AG08395 (cell line): ENCODE data around the gene MSI2.

Experiments used
- DNase-seq: peaks from one replicate; pipeline ENCODE4 v3.0.0; 2012; ENCODE audit warnings: mixed read lengths, low spot score

The MSI2 gene

GRCh38 chr17:57541049-57541448 is 284.7 kb downstream of the MSI2 start:
- no peak for DNase-seq

GRCh38 chr17:57541472-57542394 is 285.4 kb downstream of the MSI2 start:
- peak; percentile 60 for DNase-seq

- no peak for DNase-seq
Observed at GRCh38 chr17:57542510-57542909, 286.2 kb downstream of the MSI2 start.

GRCh38 chr17:57543230-57543629 is 286.9 kb downstream of the MSI2 start:
- DNase-seq, result no peak

GRCh38 chr17:57544401-57544800 is 288.1 kb downstream of the MSI2 start:
- no peak for DNase-seq

- DNase-seq, result no peak
Observed at GRCh38 chr17:57544834-57545463, 288.6 kb downstream of the MSI2 start.

- DNase-seq, result no peak
Observed at GRCh38 chr17:57545731-57546342, 289.5 kb downstream of the MSI2 start.

- no peak for DNase-seq
Observed at GRCh38 chr17:57548421-57549410, 292.4 kb downstream of the MSI2 start.

- no peak for DNase-seq
Observed at GRCh38 chr17:57549468-57549867, 293.1 kb downstream of the MSI2 start.

- DNase-seq, result no peak
Observed at GRCh38 chr17:57550016-57550415, 293.7 kb downstream of the MSI2 start.

GRCh38 chr17:57550668-57551315 is 294.5 kb downstream of the MSI2 start:
- no peak for DNase-seq

- DNase-seq, result no peak
Observed at GRCh38 chr17:57551321-57552079, 295.2 kb downstream of the MSI2 start.

- DNase-seq, result peak; percentile 17
Observed at GRCh38 chr17:57552114-57552624, 295.8 kb downstream of the MSI2 start.

GRCh38 chr17:57553526-57553925 is 297.2 kb downstream of the MSI2 start:
- DNase-seq, result no peak

GRCh38 chr17:57553991-57554825 is 297.9 kb downstream of the MSI2 start:
- DNase-seq, result no peak

- DNase-seq, result no peak
Observed at GRCh38 chr17:57554826-57555635, 298.7 kb downstream of the MSI2 start.

- DNase-seq, result no peak
Observed at GRCh38 chr17:57555636-57556175, 299.4 kb downstream of the MSI2 start.

- DNase-seq, result no peak
Observed at GRCh38 chr17:57556320-57556719, 300.0 kb downstream of the MSI2 start.
